Renal pelvis (tissue), 4 donors: ENCODE results near the gene FMOD. TPM values are rescaled to one million over a fixed set of nuclear protein-coding genes. Genes with fewer than 3 reads are reported as not detected.

Source experiments
- DNase-seq: peaks from one replicate; pipeline ENCODE4 v3.0.0-alpha.2; 2013
- polyA plus RNA-seq, 3 donors: library from polyadenylated mRNA; unstranded; fragments of 120-200 nt; gene quantifications; one replicate each; pipeline ENCODE4 v1.2.1, GENCODE V29; 2013; ENCODE audit not compliant: insufficient read length in 3 of 3

Gene FMOD
- polyA plus RNA-seq, 3 donors = 30.8 to 48.2 (median 36.7) TPM

GRCh38 chr1:203364806-203365205, 13.9 kb upstream of the FMOD start:
- no peak for DNase-seq

GRCh38 chr1:203364094-203364801, 13.3 kb upstream of the FMOD start:
- no peak for DNase-seq

GRCh38 chr1:203362720-203363025, 11.8 kb upstream of the FMOD start:
- no peak for DNase-seq

GRCh38 chr1:203361945-203362719, 11.2 kb upstream of the FMOD start:
- DNase-seq = no peak

- no peak for DNase-seq
These were observed 9.7 kb upstream of the FMOD start for GRCh38 chr1:203360547-203361185.

- no peak for DNase-seq
These were observed 8.2 kb upstream of the FMOD start for GRCh38 chr1:203359010-203359571.

GRCh38 chr1:203354246-203354645, 3.3 kb upstream of the FMOD start:
- no peak for DNase-seq

GRCh38 chr1:203353486-203353885, 2.6 kb upstream of the FMOD start:
- DNase-seq = no peak

GRCh38 chr1:203349773-203350524, 973 bp downstream of the FMOD start:
- no peak for DNase-seq

GRCh38 chr1:203349166-203349565, 1.8 kb downstream of the FMOD start:
- DNase-seq = no peak

- DNase-seq = no peak
These were observed 4.2 kb downstream of the FMOD start for GRCh38 chr1:203346769-203347102.

GRCh38 chr1:203346060-203346768, 4.7 kb downstream of the FMOD start:
- no peak for DNase-seq

- DNase-seq = no peak
These were observed 6.8 kb downstream of the FMOD start for GRCh38 chr1:203343956-203344754.

- peak; percentile 57 for DNase-seq
These were observed 8.6 kb downstream of the FMOD start for GRCh38 chr1:203342192-203342940.

- peak; percentile 90 for DNase-seq
These were observed 10.7 kb downstream of the FMOD start for GRCh38 chr1:203340112-203340790.

GRCh38 chr1:203338335-203339036, 12.4 kb downstream of the FMOD start:
- no peak for DNase-seq

- DNase-seq = no peak
These were observed 14.8 kb downstream of the FMOD start for GRCh38 chr1:203336097-203336496.

GRCh38 chr1:203335503-203335902, 15.4 kb downstream of the FMOD start:
- no peak for DNase-seq

GRCh38 chr1:203331224-203331623, 19.7 kb downstream of the FMOD start:
- no peak for DNase-seq
